CD4-positive, alpha-beta T cell treated with Interleukin-10 for 1 hour (primary cell): Measurements from ENCODE around the gene RUNX2.
A peak's percentile ranks its signal among the peaks of the same experiment; 100 is the strongest.

ENCODE experiments used
- DNase-seq: peaks from one replicate; pipeline ENCODE4 v3.0.0-alpha.2; 2020

The RUNX2 gene

GRCh38 chr6:45687570-45687969 lies 359.4 kb downstream of the RUNX2 start:
- no peak for DNase-seq

DNA sequence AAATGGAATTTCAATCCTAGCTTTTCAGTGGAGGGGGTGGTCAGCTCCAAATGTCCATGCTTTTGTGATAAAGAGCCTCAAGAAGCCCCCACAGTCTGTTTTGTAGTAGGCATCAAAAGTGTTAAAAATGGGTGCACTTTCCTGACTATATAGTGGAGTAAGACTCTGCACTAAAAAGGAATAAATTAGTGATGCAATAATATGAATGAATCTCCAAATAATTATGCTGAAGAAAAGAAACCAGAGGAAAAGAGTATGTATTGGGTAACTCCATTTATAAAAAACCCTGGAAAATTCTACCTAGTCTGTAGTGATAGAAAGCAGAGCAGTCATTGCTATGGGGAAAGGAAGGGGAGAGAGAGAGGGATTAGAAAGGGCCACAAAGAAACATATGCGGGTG lies 360.1 kb downstream of the RUNX2 start:
- DNase-seq: no peak

DNA sequence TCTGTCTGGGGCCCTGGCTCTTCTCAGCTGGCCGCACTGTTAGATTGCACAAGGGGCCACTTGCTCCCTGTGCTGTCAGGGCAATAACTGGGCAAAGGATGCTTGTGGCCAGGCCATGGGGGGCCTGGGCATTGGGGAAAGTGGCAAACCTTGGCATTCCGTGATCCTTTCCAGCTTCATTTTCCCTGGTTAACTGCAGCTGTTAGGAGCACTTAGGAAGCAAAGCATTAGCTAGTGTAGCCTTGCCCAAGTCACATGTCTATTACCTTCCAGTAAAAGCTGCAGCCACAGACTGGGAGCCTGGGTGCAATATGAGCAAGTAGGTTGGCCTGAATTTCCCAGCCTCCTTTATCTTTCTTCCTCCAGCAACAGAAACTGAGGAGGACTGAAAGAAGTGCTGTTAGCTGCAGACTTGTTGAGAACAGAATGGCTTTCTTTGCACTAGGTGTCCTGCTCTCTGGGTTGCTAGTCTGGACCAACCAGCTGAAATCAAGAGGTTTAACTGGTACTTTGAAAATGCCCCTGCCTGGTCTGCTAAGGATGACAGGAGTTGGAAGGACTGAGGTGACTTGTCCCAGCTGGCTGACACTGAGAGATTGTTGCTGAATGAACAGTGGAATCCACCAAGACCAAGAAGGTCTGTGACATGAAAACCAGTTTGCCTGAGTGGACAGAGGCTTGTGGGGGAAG lies 361.9 kb downstream of the RUNX2 start:
- no peak for DNase-seq

DNA sequence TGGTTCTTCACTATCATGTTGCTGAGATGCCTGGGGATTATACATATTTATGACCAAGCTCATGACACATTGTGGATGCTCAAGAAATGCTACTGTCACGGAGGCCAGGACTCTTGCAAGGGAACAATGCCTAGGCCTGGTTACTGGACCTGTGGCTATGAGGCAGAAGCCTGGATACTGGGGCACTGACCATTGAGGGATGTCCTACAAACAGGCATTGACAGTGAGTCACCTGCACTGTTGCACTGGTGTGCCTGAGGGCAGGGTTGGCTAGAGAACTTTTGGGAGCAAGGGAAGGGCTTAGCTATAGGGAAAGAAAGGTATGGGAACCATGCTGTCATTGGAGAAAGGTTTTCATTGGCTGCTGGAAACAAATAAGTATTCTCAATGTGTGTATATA lies 362.7 kb downstream of the RUNX2 start:
- DNase-seq: no peak

GRCh38 chr6:45691426-45691825 lies 363.3 kb downstream of the RUNX2 start:
- no peak for DNase-seq

DNA sequence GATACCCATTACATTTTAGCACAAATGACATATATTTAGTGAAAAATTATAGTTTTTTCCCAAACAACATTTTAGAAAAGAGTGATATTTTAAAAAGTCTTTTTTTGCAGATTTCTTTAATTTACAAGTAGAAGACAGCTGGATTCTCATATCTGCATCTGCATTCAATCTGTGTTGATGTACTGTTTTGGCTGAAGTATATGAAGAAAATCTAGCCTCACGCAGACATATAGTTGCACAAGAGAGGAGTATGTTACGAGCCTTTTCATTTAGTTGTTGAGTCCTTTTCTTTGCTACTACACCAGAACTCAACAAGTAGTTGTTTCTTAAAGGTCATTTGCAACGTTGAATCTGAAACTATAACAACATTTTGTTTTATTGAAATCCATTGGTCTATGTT lies 363.9 kb downstream of the RUNX2 start:
- DNase-seq: no peak

DNA sequence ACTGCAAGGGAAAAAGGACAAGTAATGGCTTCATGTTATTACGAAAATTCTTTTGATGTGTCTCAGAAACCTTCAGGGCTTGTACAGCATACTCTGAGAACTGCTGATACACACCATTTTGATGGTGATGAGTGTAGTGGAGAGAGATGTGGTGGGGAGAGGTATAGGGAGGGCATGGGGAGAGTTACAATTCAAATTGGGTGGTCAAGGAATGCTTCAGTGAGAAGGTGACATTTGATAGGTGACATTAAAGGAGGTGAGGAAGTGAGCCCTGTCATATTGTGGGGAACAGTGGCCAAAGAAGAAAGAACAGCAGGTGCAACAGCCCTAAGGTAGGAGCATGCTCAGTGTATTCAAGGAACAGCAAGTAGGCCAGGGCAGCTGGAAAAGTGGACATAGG lies 368.6 kb downstream of the RUNX2 start:
- no peak for DNase-seq

DNA sequence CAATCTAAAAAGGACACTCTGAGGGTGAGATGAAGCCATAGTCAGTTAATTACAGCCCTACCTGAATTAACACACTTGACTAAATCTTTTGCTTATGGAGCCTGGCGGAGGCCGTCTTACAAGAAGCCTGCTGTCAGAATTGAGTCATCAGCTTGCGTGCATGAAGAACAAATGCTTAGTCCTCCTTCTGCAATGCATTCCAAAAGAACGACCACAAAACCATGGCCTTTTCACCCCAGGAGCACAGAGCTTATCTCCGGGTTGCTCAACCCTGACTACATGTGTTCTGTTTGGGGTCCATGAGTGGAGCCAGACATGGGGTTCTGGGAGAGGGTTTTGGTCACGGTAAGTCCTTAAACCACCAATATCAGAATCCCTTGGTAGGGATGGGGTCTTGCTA lies 369.5 kb downstream of the RUNX2 start:
- DNase-seq: no peak

GRCh38 chr6:45698046-45698445 lies 369.9 kb downstream of the RUNX2 start:
- DNase-seq: no peak

DNA sequence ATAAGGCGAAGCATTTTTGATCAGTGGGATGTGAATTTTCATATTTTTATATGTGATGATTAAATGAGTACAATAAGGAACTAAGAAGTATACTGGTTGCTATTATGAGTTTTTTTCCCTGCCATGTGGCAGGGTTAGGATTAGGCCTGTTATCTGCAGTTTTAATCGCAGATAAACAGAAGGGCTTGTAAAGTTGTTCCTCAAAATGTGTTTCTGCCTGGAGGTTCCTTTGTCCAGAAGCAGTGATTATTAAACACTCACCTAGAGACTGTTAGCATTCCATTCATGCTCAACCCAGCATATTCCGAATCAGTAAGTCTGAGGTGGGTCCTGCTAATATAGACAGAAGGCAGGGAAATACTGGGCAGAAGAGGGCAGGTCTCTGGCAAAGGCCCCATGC lies 371.5 kb downstream of the RUNX2 start:
- DNase-seq: no peak

DNA sequence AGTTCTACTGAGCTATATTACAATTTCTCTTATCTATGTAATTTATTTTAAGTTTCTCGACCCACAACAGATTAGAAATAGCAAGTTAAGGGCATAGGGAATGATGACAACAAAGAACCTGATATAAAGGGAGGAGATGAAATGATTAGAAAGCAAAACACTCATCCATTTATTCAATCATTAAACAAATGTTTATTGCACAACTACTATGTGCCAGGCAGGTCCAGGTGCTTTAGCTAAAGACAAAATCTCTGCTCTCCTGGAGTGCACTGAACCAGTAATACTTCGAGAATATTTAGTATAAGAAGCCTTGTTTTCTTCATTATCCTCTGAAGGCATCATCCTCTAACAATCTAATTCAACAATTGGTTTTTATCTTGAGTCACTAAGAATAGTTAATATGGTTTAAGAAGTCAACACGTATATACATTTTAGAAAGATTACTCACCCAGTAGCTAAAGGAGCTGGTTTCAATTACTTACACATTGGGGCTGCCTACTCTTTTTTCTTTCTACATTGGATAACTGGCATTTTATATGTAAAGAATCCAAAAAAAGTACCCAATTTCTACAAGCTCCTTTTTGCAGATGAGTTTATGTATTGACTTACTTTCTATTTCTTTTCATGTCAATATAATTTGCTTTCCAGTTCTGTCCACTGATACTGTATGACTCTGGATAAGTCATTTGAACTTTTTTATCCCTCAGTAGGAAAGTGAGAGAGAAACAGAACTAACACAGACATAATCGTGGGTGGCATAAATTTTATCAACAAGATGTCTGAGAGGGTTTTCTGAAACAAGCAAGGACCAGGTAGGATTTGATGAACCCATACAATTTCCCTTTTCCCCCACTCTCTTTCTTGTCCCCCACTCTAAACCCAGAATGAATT lies 375.0 kb downstream of the RUNX2 start:
- no peak for DNase-seq

- DNase-seq: no peak
Observed at GRCh38 chr6:45704056-45704800, 376.1 kb downstream of the RUNX2 start.

DNA sequence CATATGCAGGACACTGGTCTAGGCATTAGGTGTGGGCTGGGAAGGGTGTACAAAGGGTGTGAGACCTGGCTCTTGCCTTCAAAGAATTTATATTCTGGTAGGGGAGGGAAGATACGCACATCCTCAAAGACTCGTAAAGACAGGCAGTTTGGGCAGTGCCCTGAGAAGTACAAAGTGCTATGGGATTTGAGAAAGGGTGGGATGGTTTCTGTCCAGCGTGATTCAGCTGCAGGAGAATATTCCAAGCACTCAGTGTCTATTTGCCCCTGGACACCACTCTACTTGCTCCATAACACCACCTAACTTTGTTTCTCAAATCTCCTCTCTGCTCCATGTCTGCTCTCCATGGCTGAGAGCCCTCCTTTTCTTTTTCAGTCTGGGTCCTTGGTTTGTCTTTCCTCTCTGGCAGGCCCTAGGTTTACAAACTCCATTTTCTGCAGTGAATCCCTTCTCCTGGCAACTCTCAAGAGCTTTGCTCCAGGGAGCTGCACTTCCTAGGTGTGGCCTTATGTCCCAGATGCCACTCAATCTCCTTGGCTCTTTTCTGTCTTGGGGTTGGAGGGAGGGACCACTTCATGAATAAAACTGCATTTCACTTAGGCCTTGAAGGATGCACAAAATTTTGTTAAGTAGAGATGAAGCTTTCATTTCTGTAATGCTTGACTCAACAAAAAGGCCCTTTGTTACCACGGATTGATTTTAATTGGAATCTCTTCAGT lies 377.2 kb downstream of the RUNX2 start:
- DNase-seq: no peak

- DNase-seq: no peak
Observed at GRCh38 chr6:45706319-45706718, 378.2 kb downstream of the RUNX2 start.

GRCh38 chr6:45707176-45707575 lies 379.0 kb downstream of the RUNX2 start:
- DNase-seq: no peak

DNA sequence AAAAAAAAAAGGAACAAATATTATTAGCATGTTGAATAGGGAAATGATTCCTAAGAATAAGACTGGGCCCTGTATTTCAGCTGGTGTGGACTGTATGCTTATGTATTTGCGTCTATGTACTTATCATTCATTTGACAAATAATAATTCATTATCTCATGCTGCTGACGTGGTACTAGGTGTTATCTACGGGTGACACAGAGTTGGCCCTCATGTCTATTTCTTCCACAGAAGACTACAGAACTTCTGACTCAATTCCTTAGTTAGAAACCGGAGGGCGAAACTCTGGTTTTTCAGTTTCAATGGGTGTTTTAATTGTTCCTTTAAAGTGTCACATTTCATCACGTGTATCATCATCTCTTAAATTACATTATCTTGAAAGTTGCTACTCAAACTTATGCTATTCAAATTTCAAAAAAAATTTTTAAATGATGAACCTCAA lies 381.7 kb downstream of the RUNX2 start:
- no peak for DNase-seq

- peak; percentile 26 for DNase-seq
Observed at GRCh38 chr6:45710304-45710821, 382.2 kb downstream of the RUNX2 start.

DNA sequence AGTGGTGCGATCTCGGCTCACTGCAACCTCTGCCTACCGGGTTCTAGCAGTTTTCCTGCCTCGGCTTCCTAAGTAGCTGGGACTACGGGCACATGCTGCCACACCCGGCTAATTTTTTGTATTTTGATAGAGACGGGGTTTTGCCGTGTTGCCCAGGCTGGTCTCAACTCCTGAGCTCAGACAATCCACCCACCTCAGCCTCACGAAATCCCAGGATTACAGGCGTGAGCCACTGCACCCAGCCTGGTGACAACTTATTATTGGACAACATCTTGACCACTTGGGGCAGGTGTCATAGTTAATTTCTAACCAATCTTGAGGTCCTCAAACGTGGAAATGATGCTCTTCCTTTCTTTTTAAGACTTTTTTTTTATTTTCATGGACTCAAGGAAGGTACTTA lies 383.9 kb downstream of the RUNX2 start:
- DNase-seq: no peak

DNA sequence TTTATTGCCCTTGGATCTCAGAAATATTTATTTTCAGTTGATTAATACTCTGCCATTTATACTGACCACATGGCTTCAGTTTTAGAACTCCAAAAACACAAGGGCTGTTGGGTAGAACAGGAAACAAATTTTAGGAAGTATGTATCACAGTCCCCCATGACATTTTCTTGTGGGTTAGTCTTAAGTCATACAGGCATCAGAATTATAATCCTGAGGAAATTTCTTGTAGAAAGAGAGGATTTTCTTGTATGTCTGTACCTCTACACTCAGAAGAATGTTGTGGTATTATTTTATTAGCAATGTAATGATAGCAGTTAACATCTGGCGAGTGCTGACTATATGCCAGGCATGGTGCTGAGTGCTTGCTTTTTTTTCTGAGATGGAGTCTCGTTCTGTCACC lies 384.7 kb downstream of the RUNX2 start:
- no peak for DNase-seq
